ENCODE results near the gene TMBIM1.
"Not testable (repeated sequence)": the region's sequence is repeated elsewhere in the genome, so short reads cannot be mapped to it uniquely, and the experiment has no call there.

Gene TMBIM1

GRCh38 chr2:218317835-218318234 lies 25.5 kb upstream of the TMBIM1 start:
- TF ChIP-seq CTCF (IDR thresholded peaks at IDR 0.05; ENCODE audit: insufficient read depth, low read depth, low read length, missing control alignments): no peak
- DNase-seq (ENCODE audit: low read depth): no peak

GRCh38 chr2:218317303-218317630 lies 25.0 kb upstream of the TMBIM1 start:
- no peak overlapping the region for H3K4me3 ChIP-seq (ENCODE audit: low read depth, low read length)

More at GRCh38 chr2:218317835-218318234, 25.5 kb upstream of the TMBIM1 start:
- H3K4me3 ChIP-seq (ENCODE audit: low read depth, low read length): no peak overlapping the region

GRCh38 chr2:218315397-218315796 lies 23.1 kb upstream of the TMBIM1 start:
- no peak overlapping the region for H3K4me3 ChIP-seq (ENCODE audit: low read depth, low read length)
- TF ChIP-seq CTCF (IDR thresholded peaks at IDR 0.05; ENCODE audit: insufficient read depth, low read depth, low read length, missing control alignments): no peak
- DNase-seq (ENCODE audit: low read depth): no peak

More at GRCh38 chr2:218317303-218317630, 25.0 kb upstream of the TMBIM1 start:
- no peak for DNase-seq (ENCODE audit: low read depth)
- no peak for TF ChIP-seq CTCF (IDR thresholded peaks at IDR 0.05; ENCODE audit: insufficient read depth, low read depth, low read length, missing control alignments)

- H3K4me3 ChIP-seq (ENCODE audit: low read depth, low read length): not testable (repeated sequence)
These were observed 22.5 kb upstream of the TMBIM1 start for GRCh38 chr2:218314764-218315163.

GRCh38 chr2:218313356-218313755 lies 21.1 kb upstream of the TMBIM1 start:
- no peak overlapping the region for H3K4me3 ChIP-seq (ENCODE audit: low read depth, low read length)
- DNase-seq (ENCODE audit: low read depth): no peak
- TF ChIP-seq CTCF (IDR thresholded peaks at IDR 0.05; ENCODE audit: insufficient read depth, low read depth, low read length, missing control alignments): no peak

More at GRCh38 chr2:218314764-218315163, 22.5 kb upstream of the TMBIM1 start:
- not testable (repeated sequence) for DNase-seq (ENCODE audit: low read depth)

- no peak for DNase-seq (ENCODE audit: low read depth)
These were observed 20.0 kb upstream of the TMBIM1 start for GRCh38 chr2:218312267-218312756.

GRCh38 chr2:218311541-218312266 lies 19.4 kb upstream of the TMBIM1 start:
- DNase-seq (ENCODE audit: low read depth); H3K4me3 ChIP-seq (ENCODE audit: low read depth, low read length): not testable (repeated sequence)

More at GRCh38 chr2:218312267-218312756, 20.0 kb upstream of the TMBIM1 start:
- TF ChIP-seq CTCF (IDR thresholded peaks at IDR 0.05; ENCODE audit: insufficient read depth, low read depth, low read length, missing control alignments): no peak
- H3K4me3 ChIP-seq (ENCODE audit: low read depth, low read length): no peak overlapping the region

All from GM12865 (cell line).